Gastroesophageal sphincter (tissue), 3 donors: ENCODE measurements around the gene ORC3.
"Not testable (repeated sequence)": the region's sequence is repeated elsewhere in the genome, so short reads cannot be mapped to it uniquely, and the experiment has no call there.

Experiments
- POLR2AphosphoS5 ChIP-seq: sonication (generic); formaldehyde crosslinking; IDR thresholded peaks from one replicate; pipeline ENCODE4 v1.6.1; 2017; ENCODE audit warnings: antibody characterized with exemption
- TF ChIP-seq, protein P1 (sequence below), 4 experiments: fragments of 200-600 bp in 2 of 4; fragments of 450-650 bp in 2 of 4; sonication (generic) in 1 of 4; IDR thresholded peaks; one replicate each; pipeline ENCODE4 v1.5.1; 2017 to 2019; ENCODE audit warnings: antibody characterized with exemption in 4 of 4, mild to moderate bottlenecking in 2 of 4, moderate library complexity in 2 of 4

DNA sequence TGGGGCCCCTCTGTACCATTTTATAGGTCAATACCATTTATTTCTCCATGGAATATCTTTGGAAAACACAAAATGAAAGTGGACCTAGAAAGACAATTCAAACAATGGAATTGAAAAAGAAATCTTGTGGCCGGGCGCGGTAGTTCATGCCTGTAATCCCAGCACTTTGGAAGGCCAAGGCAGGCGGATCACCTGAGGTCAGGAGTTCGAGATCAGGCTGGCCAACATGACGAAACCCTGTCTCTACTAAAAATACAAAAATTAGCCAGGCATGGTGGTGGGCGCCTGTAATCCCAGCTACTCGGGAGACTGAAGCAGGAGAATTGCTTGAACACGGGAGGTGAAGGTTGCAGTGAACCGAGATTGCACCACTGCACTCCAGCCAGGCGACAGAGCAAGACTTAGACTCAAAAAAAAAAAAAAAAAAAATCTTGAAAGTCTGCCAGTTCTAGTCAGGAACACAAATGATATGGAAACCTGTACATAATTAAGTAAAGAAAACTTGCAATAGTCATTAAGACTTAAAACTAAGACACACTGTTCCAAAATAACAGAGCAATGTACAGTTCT is 96.8 kb downstream of the ORC3 start:
- not testable (repeated sequence) for TF ChIP-seq POLR2AphosphoS5
- TF ChIP-seq, protein P1, sequence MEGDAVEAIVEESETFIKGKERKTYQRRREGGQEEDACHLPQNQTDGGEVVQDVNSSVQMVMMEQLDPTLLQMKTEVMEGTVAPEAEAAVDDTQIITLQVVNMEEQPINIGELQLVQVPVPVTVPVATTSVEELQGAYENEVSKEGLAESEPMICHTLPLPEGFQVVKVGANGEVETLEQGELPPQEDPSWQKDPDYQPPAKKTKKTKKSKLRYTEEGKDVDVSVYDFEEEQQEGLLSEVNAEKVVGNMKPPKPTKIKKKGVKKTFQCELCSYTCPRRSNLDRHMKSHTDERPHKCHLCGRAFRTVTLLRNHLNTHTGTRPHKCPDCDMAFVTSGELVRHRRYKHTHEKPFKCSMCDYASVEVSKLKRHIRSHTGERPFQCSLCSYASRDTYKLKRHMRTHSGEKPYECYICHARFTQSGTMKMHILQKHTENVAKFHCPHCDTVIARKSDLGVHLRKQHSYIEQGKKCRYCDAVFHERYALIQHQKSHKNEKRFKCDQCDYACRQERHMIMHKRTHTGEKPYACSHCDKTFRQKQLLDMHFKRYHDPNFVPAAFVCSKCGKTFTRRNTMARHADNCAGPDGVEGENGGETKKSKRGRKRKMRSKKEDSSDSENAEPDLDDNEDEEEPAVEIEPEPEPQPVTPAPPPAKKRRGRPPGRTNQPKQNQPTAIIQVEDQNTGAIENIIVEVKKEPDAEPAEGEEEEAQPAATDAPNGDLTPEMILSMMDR (IDR thresholded peaks at IDR 0.05): not testable (repeated sequence)
